ENCODE results near the gene SDF4. TPM values are rescaled to one million over a fixed set of nuclear protein-coding genes. Genes with fewer than 3 reads are reported as not detected.

The SDF4 gene
- total RNA-seq, 4 donors from 2014 or later, result 81.7 to 121 (median 104) TPM

- no peak for DNase-seq (ENCODE audit: low spot score in 2 of 2)
- WGBS, 2 donors, result 52 to 55% methylated on average over 12 to 24 of the region's 45 CpGs
- no peak overlapping the region for H3K4me3 ChIP-seq (ENCODE audit: low read depth, poor library complexity, severe bottlenecking)
- TF ChIP-seq, protein P1, sequence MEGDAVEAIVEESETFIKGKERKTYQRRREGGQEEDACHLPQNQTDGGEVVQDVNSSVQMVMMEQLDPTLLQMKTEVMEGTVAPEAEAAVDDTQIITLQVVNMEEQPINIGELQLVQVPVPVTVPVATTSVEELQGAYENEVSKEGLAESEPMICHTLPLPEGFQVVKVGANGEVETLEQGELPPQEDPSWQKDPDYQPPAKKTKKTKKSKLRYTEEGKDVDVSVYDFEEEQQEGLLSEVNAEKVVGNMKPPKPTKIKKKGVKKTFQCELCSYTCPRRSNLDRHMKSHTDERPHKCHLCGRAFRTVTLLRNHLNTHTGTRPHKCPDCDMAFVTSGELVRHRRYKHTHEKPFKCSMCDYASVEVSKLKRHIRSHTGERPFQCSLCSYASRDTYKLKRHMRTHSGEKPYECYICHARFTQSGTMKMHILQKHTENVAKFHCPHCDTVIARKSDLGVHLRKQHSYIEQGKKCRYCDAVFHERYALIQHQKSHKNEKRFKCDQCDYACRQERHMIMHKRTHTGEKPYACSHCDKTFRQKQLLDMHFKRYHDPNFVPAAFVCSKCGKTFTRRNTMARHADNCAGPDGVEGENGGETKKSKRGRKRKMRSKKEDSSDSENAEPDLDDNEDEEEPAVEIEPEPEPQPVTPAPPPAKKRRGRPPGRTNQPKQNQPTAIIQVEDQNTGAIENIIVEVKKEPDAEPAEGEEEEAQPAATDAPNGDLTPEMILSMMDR (IDR thresholded peaks at IDR 0.05), result no peak
- TF ChIP-seq POLR2A (IDR thresholded peaks at IDR 0.05), result no peak
- intact Hi-C loops (cut with DNase I; ENCODE audit: low total_unique reads), result no loop called here
Measured at GRCh38 chr1:1245817-1246576, 14.2 kb upstream of the SDF4 start.

- WGBS, 2 donors, result 60 to 70% methylated on average over 8 to 13 of the region's 23 CpGs
- intact Hi-C loops (cut with DNase I; ENCODE audit: low total_unique reads), result no loop called here
- TF ChIP-seq, protein P1 (IDR thresholded peaks at IDR 0.05), result no peak
- no peak for TF ChIP-seq POLR2A (IDR thresholded peaks at IDR 0.05)
- no peak overlapping the region for H3K4me3 ChIP-seq (ENCODE audit: low read depth, poor library complexity, severe bottlenecking)
- DNase-seq (ENCODE audit: low spot score in 2 of 2), result no peak
Measured at GRCh38 chr1:1245178-1245816, 13.5 kb upstream of the SDF4 start.

DNA sequence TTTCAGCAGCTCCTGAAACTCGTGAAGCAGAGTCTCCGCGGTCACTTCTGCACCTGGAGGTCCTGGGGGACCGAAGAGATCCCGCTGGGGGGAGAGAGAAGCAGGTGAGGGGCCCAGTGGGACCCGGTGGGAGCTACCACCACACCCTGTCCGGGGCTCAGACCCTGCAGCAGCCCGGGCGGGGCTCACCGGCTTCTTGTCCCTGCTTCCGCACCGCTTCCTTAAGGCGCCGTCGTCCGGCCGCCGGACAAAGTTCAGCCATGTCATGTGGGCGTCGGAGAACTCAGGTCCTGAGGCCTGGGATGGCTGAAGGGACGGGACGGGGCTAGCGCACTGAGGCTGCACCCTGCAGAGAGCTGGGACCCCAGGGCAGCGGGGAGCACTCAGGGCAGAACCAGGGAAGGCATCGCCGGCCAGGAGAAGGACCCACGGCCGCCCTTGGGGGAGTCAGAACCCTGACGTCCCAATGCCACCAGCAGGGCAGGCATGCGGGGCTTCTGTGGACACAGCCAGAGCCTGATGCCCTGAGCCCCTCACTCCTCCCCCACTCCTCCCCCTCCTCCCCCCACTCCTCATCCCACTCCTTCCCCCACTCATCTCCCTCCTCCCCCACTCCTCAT lies 12.5 kb upstream of the SDF4 start:
- 70 to 87% methylated on average over 26 to 29 of the region's 30 CpGs for WGBS, 2 donors
- intact Hi-C loops (cut with DNase I; ENCODE audit: low total_unique reads), result no loop called here
- no peak for DNase-seq (ENCODE audit: low spot score in 2 of 2)
- no peak overlapping the region for H3K4me3 ChIP-seq (ENCODE audit: low read depth, poor library complexity, severe bottlenecking)
- TF ChIP-seq POLR2A (IDR thresholded peaks at IDR 0.05), result no peak
- TF ChIP-seq, protein P1 (IDR thresholded peaks at IDR 0.05), result no peak

- WGBS, 2 donors, result 55 to 60% methylated on average over 3 to 23 of the region's 23 CpGs
- H3K4me3 ChIP-seq (ENCODE audit: low read depth, poor library complexity, severe bottlenecking), result no peak overlapping the region
Measured at GRCh38 chr1:1243807-1244191, 12.0 kb upstream of the SDF4 start.

DNA sequence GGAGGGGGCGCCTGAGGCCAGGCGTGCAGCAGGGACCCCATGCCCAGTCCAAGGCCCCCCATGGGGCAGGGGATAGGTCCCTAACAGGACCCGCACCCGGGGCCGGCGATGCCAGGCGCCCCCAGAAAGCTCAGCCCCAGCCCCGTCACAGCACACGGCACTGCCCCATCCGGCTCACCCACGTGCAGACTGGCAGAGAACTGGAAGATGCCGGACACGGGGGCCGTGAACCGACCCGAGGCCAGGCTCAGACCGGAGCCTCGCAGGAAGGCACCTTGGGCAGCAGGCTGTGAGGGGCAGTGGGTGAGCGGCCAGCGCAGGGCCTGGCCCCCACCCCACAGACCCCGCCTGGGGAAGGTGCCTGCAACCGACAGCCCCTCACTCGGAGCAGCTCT lies 11.5 kb upstream of the SDF4 start:
- no peak for DNase-seq (ENCODE audit: low spot score in 2 of 2)
- WGBS, 2 donors, result 95% methylated on average over 18 to 20 of the region's 23 CpGs
- H3K4me3 ChIP-seq (ENCODE audit: low read depth, poor library complexity, severe bottlenecking), result no peak overlapping the region
- intact Hi-C loops (cut with DNase I; ENCODE audit: low total_unique reads), result no loop called here
- no peak for TF ChIP-seq POLR2A (IDR thresholded peaks at IDR 0.05)
- TF ChIP-seq, protein P1 (IDR thresholded peaks at IDR 0.05), result no peak

More at GRCh38 chr1:1243807-1244191, 12.0 kb upstream of the SDF4 start:
- TF ChIP-seq POLR2A (IDR thresholded peaks at IDR 0.05), result no peak
- TF ChIP-seq, protein P1 (IDR thresholded peaks at IDR 0.05), result no peak
- intact Hi-C loops (cut with DNase I; ENCODE audit: low total_unique reads), result no loop called here
- DNase-seq (ENCODE audit: low spot score in 2 of 2), result no peak

Data from lower leg skin (tissue), 4 donors.